OCI-LY7 (cell line): ENCODE results near the gene STX18. TPM values are rescaled to one million over a fixed set of nuclear protein-coding genes. Genes with fewer than 3 reads are reported as not detected.
"Not testable (repeated sequence)": the region's sequence is repeated elsewhere in the genome, so short reads cannot be mapped to it uniquely, and the experiment has no call there.

ENCODE experiments used
- BruUV-seq: library from RNA; stranded (reverse); fragments of 400-500 nt; replicated peaks from 2 replicates; lab custom pipeline; 2021; lab: Mats Ljungman, UMichigan
- CTCF ChIA-PET: fragments of 300-600 bp; sonication (Branson Sonifier 250); formaldehyde crosslinking; loops from one replicate; lab custom pipeline; 2022; ENCODE audit warnings: antibody characterized with exemption; ENCODE audit not compliant: unreplicated experiment; lab: Charles Lee
- POLR2A ChIA-PET: fragments of 300-600 bp; sonication (Branson Sonifier 250); formaldehyde crosslinking; loops from one replicate; lab custom pipeline; 2022; ENCODE audit warnings: antibody characterized with exemption; lab: Charles Lee
- DNase-seq: peaks from one replicate; pipeline ENCODE4 v3.0.0-alpha.2; 2015; ENCODE audit warnings: low spot score
- H2AFZ ChIP-seq: fragments of 200-600 bp; sonication (generic), shearing (Covaris generic); 2 replicates; pipeline ENCODE4 v1.6.1; 2014; ENCODE audit warnings: mild to moderate bottlenecking, antibody characterized with exemption, low read length, moderate library complexity
- H3K27ac ChIP-seq: fragments of 200-600 bp; sonication (generic); 2 replicates; pipeline ENCODE4 v1.5.1; 2014; ENCODE audit warnings: mixed run types, low read depth, mild to moderate bottlenecking, moderate library complexity, low read length, inconsistent platforms; ENCODE audit not compliant: poor library complexity, severe bottlenecking
- H3K36me3 ChIP-seq: fragments of 200-600 bp; sonication (generic); 2 replicates; pipeline ENCODE4 v1.6.1; 2014; ENCODE audit warnings: mild to moderate bottlenecking, antibody characterized with exemption, low read length, moderate library complexity, mixed read lengths; ENCODE audit not compliant: insufficient read depth
- H3K4me1 ChIP-seq: fragments of 200-600 bp; sonication (generic); 2 replicates; pipeline ENCODE4 v1.5.1; 2014; ENCODE audit warnings: mild to moderate bottlenecking, low read length; ENCODE audit not compliant: insufficient read depth, poor library complexity, severe bottlenecking
- H3K4me2 ChIP-seq: fragments of 200-600 bp; sonication (generic); 2 replicates; pipeline ENCODE4 v1.6.1; 2014; ENCODE audit warnings: mild to moderate bottlenecking, low read length
- H3K4me3 ChIP-seq: fragments of 200-600 bp; sonication (generic); 2 replicates; pipeline ENCODE4 v1.5.1; 2014; ENCODE audit warnings: mild to moderate bottlenecking, low read depth, low read length; ENCODE audit not compliant: poor library complexity, severe bottlenecking
- H3K79me2 ChIP-seq: fragments of 200-600 bp; sonication (generic); 2 replicates; pipeline ENCODE4 v1.6.1; 2016; ENCODE audit warnings: low read depth, mild to moderate bottlenecking, low read length, moderate library complexity, mixed read lengths; ENCODE audit not compliant: insufficient read depth
- H3K9me2 ChIP-seq: fragments of 200-600 bp; sonication (generic); 2 replicates; pipeline ENCODE4 v1.6.1; 2016; ENCODE audit warnings: mild to moderate bottlenecking, low read length, mixed read lengths; ENCODE audit not compliant: insufficient read depth
- H3K9me3 ChIP-seq: fragments of 200-600 bp; sonication (generic); 2 replicates; pipeline ENCODE4 v1.6.1; 2014; ENCODE audit warnings: mild to moderate bottlenecking, mixed run types, low read length, mixed read lengths
- H4K20me1 ChIP-seq: fragments of 200-600 bp; sonication (generic); 2 replicates; pipeline ENCODE4 v1.6.1; 2014; ENCODE audit warnings: mild to moderate bottlenecking, antibody characterized with exemption, low read length, moderate library complexity, mixed read lengths; ENCODE audit not compliant: insufficient read depth
- EZH2phosphoT487 ChIP-seq: fragments of 200-600 bp; sonication (generic); IDR thresholded peaks from 2 replicates; pipeline ENCODE4 v1.6.1; 2018; ENCODE audit warnings: low read depth, borderline replicate concordance, mild to moderate bottlenecking, mixed run types, antibody characterized with exemption, low read length, moderate library complexity, mixed read lengths
- intact Hi-C: fragments of 100-400 bp; cut with micrococcal nuclease; formaldehyde crosslinking; loops from one replicate; pipeline ENCODE4 v1.10.0; 2022; ENCODE audit not compliant: unreplicated experiment
- total RNA-seq, 2 experiments: library from RNA; depleted of rRNA in 1 of 2; stranded (reverse); fragments of >200 nt in 1 of 2; shearing (Covaris generic) in 1 of 2; gene quantifications; 2 replicates each; pipeline ENCODE4 v1.2.3, GENCODE V29; 2014 to 2022
- TF ChIP-seq, protein P1 (sequence below): fragments of 200-600 bp; sonication (generic); conservative IDR thresholded peaks from 2 replicates; pipeline ENCODE4 v1.5.1; 2014; ENCODE audit warnings: mild to moderate bottlenecking, antibody characterized with exemption, low read length, moderate library complexity, mixed read lengths

Gene STX18
- total RNA-seq, 2 experiments from 2014 or later, result 30.6 to 35.2 TPM

DNA sequence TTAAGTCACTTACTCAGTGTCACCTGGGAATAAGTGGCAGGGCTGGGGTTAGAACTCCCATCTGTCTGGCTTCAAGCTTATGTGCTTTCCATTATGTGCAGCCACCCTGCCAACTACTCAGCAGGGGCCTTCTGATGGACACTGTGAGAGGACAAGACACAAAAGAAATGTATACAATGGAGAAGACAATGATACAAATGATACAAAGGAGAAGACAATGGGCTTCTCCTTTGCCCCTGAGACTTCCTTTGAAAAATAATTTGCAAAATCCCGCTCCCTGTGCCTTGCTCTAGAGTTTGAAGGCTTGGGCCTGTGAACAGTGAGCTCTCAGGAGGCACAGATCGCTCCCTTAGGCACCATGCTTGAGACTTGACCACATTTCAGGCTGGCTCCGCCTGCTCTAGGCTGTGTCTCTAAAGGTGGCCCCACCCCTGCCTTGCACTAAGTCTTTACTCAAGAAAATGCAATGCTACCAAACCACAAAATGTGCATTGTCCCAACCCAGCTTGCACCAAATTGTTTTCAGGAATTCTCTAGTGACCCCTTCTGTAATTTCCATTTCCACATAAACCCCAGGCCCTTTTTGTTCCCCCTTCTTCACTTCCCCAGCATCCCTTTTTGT, 27.1 kb upstream of the STX18 start:
- Histone ChIP-seq H3K4me1 (no peaks in the 10 kb centered on the region), H3K4me3 (no peak overlapping the region), H2AFZ (no peak overlapping the region), H3K4me2 (no peak overlapping the region), H3K9me3 (no peaks in the 10 kb centered on the region), H3K36me3 (peaks cover 66% of the 10 kb centered on the region), H4K20me1 (no peaks in the 10 kb centered on the region), H3K79me2 (no peaks in the 10 kb centered on the region), H3K9me2 (no peaks in the 10 kb centered on the region), H3K27ac (no peak overlapping the region)
- intact Hi-C loops, result no loop called here
- DNase-seq, result no peak
- POLR2A ChIA-PET, result interaction anchor here (0.5 to 1.1 kb wide), 3 partner anchors 11 to 19 kb away, joined by 3 read pairs; no protein-coding TSS in a partner anchor
- CTCF ChIA-PET, result no interaction called here
- TF ChIP-seq, protein P1, sequence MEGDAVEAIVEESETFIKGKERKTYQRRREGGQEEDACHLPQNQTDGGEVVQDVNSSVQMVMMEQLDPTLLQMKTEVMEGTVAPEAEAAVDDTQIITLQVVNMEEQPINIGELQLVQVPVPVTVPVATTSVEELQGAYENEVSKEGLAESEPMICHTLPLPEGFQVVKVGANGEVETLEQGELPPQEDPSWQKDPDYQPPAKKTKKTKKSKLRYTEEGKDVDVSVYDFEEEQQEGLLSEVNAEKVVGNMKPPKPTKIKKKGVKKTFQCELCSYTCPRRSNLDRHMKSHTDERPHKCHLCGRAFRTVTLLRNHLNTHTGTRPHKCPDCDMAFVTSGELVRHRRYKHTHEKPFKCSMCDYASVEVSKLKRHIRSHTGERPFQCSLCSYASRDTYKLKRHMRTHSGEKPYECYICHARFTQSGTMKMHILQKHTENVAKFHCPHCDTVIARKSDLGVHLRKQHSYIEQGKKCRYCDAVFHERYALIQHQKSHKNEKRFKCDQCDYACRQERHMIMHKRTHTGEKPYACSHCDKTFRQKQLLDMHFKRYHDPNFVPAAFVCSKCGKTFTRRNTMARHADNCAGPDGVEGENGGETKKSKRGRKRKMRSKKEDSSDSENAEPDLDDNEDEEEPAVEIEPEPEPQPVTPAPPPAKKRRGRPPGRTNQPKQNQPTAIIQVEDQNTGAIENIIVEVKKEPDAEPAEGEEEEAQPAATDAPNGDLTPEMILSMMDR, result no peak
- TF ChIP-seq EZH2phosphoT487, result no peak
- no TSS peak for BruUV-seq

DNA sequence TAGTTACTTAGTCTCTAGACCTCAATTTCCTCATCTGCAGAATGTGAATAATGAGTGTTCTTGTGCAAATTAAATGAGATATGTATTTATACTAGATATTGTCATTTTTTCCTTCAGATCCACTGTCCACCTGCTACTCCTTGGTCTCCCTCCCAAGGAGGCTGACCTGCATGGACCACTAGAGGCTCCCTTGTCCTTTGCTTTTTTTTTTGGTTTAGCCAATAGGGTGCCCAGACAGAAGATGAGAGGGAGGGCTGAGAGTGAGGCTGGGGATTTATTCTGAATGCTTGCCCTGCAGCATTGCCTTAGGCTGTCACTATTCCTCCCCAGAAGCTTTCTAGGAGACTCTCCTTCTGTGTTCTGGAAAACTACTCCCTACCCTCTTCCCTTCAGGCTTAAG, 24.5 kb upstream of the STX18 start:
- POLR2A ChIA-PET, result interaction anchor here (0.6 to 1.3 kb wide), 3 partner anchors 9 to 56 kb away, joined by 3 to 4 read pairs (median 3); no protein-coding TSS in a partner anchor
- H3K9me2 ChIP-seq, BruUV-seq, H3K4me2 ChIP-seq, CTCF ChIA-PET, H3K4me1 ChIP-seq, H2AFZ ChIP-seq, intact Hi-C loops, H4K20me1 ChIP-seq, H3K27ac ChIP-seq, H3K4me3 ChIP-seq, DNase-seq, H3K9me3 ChIP-seq, H3K79me2 ChIP-seq: not testable (repeated sequence)
- peaks cover 72% of the 10 kb centered on the region for H3K36me3 ChIP-seq

DNA sequence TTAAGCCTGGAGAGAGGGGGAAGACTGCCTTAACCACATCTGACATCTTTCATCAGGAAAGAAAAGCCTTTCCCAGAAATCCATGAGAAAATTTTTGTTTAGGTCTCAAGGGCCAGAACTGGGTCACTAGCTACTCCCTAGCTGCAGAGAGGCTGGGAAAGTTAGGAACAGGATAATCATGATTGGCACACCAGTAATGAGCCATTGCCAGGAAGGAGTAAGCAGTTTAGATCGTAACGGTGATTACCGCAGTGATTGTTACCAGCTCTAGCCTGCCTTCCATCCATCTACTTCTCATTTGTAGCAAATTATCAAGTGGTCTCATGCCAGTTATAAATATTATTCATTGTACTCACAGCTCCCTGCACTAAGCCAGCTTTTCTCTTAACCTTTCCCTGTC, 22.7 kb upstream of the STX18 start:
- Histone ChIP-seq H3K27ac (no peak overlapping the region), H3K9me2 (no peaks in the 10 kb centered on the region), H4K20me1 (no peaks in the 10 kb centered on the region), H3K79me2 (no peaks in the 10 kb centered on the region), H3K4me1 (no peaks in the 10 kb centered on the region), H2AFZ (no peak overlapping the region), H3K36me3 (peaks cover 67% of the 10 kb centered on the region), H3K4me2 (no peak overlapping the region), H3K4me3 (no peak overlapping the region), H3K9me3 (no peaks in the 10 kb centered on the region)
- intact Hi-C loops, result no loop called here
- no peak for TF ChIP-seq EZH2phosphoT487
- TF ChIP-seq, protein P1, result no peak
- CTCF ChIA-PET, result no interaction called here
- BruUV-seq, result no TSS peak
- POLR2A ChIA-PET, result interaction anchor here (1.0 to 2.4 kb wide), 4 partner anchors 10 to 19 kb away, joined by 3 to 6 read pairs (median 4); no protein-coding TSS in a partner anchor
- no peak for DNase-seq
